ENCODE results near the gene CHRNA10.

DNA sequence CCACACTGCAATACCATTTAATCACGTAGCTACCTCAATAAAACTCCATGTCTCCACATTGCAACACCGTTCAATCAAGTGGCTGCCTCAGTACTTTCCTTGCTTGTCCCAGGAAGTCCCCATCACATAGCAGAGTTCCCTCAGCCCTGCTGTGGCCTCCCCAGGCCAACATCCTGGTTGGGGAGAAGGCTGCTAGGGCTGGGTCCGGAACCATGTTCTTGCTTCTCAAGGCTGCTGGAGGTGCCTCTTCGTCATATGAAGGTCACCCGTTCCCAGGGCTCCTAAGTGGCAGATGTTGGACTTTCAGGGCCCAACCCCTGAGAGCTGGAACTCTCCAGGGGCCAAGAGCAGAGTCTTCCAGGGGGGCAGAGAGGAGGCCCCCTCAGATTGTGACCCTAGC, 32.7 kb downstream of the CHRNA10 start:
- TF ChIP-seq, protein P1, sequence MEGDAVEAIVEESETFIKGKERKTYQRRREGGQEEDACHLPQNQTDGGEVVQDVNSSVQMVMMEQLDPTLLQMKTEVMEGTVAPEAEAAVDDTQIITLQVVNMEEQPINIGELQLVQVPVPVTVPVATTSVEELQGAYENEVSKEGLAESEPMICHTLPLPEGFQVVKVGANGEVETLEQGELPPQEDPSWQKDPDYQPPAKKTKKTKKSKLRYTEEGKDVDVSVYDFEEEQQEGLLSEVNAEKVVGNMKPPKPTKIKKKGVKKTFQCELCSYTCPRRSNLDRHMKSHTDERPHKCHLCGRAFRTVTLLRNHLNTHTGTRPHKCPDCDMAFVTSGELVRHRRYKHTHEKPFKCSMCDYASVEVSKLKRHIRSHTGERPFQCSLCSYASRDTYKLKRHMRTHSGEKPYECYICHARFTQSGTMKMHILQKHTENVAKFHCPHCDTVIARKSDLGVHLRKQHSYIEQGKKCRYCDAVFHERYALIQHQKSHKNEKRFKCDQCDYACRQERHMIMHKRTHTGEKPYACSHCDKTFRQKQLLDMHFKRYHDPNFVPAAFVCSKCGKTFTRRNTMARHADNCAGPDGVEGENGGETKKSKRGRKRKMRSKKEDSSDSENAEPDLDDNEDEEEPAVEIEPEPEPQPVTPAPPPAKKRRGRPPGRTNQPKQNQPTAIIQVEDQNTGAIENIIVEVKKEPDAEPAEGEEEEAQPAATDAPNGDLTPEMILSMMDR (IDR thresholded peaks at IDR 0.05), result no peak
- TF ChIP-seq POLR2AphosphoS5 (IDR thresholded peaks at IDR 0.05; ENCODE audit: low read depth, low read length), result no peak
- TF ChIP-seq, protein P2, sequence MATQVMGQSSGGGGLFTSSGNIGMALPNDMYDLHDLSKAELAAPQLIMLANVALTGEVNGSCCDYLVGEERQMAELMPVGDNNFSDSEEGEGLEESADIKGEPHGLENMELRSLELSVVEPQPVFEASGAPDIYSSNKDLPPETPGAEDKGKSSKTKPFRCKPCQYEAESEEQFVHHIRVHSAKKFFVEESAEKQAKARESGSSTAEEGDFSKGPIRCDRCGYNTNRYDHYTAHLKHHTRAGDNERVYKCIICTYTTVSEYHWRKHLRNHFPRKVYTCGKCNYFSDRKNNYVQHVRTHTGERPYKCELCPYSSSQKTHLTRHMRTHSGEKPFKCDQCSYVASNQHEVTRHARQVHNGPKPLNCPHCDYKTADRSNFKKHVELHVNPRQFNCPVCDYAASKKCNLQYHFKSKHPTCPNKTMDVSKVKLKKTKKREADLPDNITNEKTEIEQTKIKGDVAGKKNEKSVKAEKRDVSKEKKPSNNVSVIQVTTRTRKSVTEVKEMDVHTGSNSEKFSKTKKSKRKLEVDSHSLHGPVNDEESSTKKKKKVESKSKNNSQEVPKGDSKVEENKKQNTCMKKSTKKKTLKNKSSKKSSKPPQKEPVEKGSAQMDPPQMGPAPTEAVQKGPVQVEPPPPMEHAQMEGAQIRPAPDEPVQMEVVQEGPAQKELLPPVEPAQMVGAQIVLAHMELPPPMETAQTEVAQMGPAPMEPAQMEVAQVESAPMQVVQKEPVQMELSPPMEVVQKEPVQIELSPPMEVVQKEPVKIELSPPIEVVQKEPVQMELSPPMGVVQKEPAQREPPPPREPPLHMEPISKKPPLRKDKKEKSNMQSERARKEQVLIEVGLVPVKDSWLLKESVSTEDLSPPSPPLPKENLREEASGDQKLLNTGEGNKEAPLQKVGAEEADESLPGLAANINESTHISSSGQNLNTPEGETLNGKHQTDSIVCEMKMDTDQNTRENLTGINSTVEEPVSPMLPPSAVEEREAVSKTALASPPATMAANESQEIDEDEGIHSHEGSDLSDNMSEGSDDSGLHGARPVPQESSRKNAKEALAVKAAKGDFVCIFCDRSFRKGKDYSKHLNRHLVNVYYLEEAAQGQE (IDR thresholded peaks at IDR 0.05; ENCODE audit: insufficient read depth in 1 of 2, low read depth in 2 of 2, low read length in 1 of 2), result no peak
- no peak for TF ChIP-seq SIN3A (IDR thresholded peaks at IDR 0.05; ENCODE audit: borderline replicate concordance, insufficient read depth, low read depth, low read length)

Data from Panc1 (cell line).